GM12878 (cell line): Measurements from ENCODE around the gene KIAA1328.

Source experiments
- ASH2L ChIP-seq: fragments of 300-600, 200-600 bp; sonication (generic); IDR thresholded peaks from 2 replicates; pipeline ENCODE4 v1.6.1; 2017; ENCODE audit warnings: low read depth, mild to moderate bottlenecking, borderline replicate concordance
- BRCA1 ChIP-seq: IDR thresholded peaks from 2 replicates; pipeline ENCODE4 v1.6.1; 2011; ENCODE audit warnings: low read depth, low read length, improper control_type of control experiment
- CHD4 ChIP-seq: fragments of 200-600 bp; sonication (generic); IDR thresholded peaks from 2 replicates; pipeline ENCODE4 v1.6.1; 2016; ENCODE audit warnings: mild to moderate bottlenecking
- EP300 ChIP-seq, 2 experiments: fragments of 150-350 bp in 1 of 2; IDR thresholded peaks; 2 replicates each; pipeline ENCODE4 v1.6.1; 2011 to 2012; ENCODE audit warnings: low read depth in 2 of 2, low read length in 2 of 2, borderline replicate concordance in 1 of 2, improper control_type of control experiment in 1 of 2, inconsistent platforms in 1 of 2; ENCODE audit not compliant: control insufficient read depth in 1 of 2
- EZH2 ChIP-seq: IDR thresholded peaks from 2 replicates; pipeline ENCODE4 v1.6.1; 2012; ENCODE audit warnings: low read depth, mild to moderate bottlenecking, control low read depth, inconsistent platforms, low read length, borderline replicate concordance; ENCODE audit not compliant: control insufficient read depth
- FOXM1 ChIP-seq: IDR thresholded peaks from 2 replicates; pipeline ENCODE4 v1.6.1; 2012; ENCODE audit warnings: low read depth, mild to moderate bottlenecking, inconsistent platforms, low read length, moderate library complexity
- MXI1 ChIP-seq: fragments of 150-350 bp; IDR thresholded peaks from 2 replicates; pipeline ENCODE4 v1.6.1; 2011; ENCODE audit warnings: low read depth, mild to moderate bottlenecking, inconsistent platforms, low read length, improper control_type of control experiment
- NR2C2 ChIP-seq: IDR thresholded peaks from 2 replicates; pipeline ENCODE4 v1.6.1; 2011; ENCODE audit warnings: borderline replicate concordance, low read depth; ENCODE audit not compliant: control insufficient read depth, insufficient read length
- POLR2A ChIP-seq: IDR thresholded peaks from 2 replicates; pipeline ENCODE4 v1.6.1; 2011; ENCODE audit warnings: low read depth, mild to moderate bottlenecking, low read length
- TF ChIP-seq, protein P1 (sequence below), 3 experiments: IDR thresholded peaks in 2 of 3; conservative IDR thresholded peaks in 1 of 3; 2 replicates each; pipeline ENCODE4 v1.5.1; 2011; ENCODE audit warnings: low read depth in 3 of 3, low read length in 3 of 3, mild to moderate bottlenecking in 3 of 3, control low read depth in 2 of 3, moderate library complexity in 2 of 3, inconsistent platforms in 1 of 3, mixed read lengths in 1 of 3; ENCODE audit not compliant: control insufficient read depth in 2 of 3, insufficient read depth in 1 of 3; ENCODE audit errors: extremely low read depth in 1 of 3
- TF ChIP-seq, protein P2 (sequence below): IDR thresholded peaks from 2 replicates; pipeline ENCODE4 v1.6.1; 2011; ENCODE audit warnings: mild to moderate bottlenecking, low read depth, low read length, moderate library complexity; ENCODE audit not compliant: insufficient replicate concordance
- TF ChIP-seq, protein P3 (sequence below): IDR thresholded peaks from 2 replicates; pipeline ENCODE4 v1.6.1; 2012; ENCODE audit warnings: low read length, inconsistent platforms
- TF ChIP-seq, protein P4 (sequence below): IDR thresholded peaks from 2 replicates; pipeline ENCODE4 v1.6.1; 2011; ENCODE audit warnings: low read depth, low read length, improper control_type of control experiment, borderline replicate concordance
- TF ChIP-seq, protein P5 (sequence below): IDR thresholded peaks from 2 replicates; pipeline ENCODE4 v1.6.1; 2012; ENCODE audit warnings: low read depth, low read length, improper control_type of control experiment

DNA sequence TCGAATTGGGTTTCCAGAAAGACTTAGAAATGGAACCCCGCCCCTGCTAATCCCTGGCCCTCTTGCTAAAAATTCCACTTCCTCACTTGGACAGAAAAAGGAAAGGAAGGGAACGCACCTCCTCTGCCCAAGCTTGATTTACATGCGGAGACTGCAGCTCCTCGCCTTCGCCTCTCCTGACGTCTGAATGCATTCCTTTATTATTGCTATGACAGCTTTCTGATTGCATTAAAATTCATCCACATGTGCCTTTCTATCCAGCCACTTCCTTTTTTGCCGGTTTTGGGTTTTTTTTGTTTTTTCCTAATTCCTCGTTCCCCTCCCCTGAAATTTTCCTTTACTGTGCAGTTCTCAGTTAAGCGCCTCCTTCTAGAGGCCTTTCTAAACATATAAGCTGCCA, 448.9 kb downstream of the KIAA1328 start:
- TF ChIP-seq POLR2A, result no peak
- TF ChIP-seq, protein P1, sequence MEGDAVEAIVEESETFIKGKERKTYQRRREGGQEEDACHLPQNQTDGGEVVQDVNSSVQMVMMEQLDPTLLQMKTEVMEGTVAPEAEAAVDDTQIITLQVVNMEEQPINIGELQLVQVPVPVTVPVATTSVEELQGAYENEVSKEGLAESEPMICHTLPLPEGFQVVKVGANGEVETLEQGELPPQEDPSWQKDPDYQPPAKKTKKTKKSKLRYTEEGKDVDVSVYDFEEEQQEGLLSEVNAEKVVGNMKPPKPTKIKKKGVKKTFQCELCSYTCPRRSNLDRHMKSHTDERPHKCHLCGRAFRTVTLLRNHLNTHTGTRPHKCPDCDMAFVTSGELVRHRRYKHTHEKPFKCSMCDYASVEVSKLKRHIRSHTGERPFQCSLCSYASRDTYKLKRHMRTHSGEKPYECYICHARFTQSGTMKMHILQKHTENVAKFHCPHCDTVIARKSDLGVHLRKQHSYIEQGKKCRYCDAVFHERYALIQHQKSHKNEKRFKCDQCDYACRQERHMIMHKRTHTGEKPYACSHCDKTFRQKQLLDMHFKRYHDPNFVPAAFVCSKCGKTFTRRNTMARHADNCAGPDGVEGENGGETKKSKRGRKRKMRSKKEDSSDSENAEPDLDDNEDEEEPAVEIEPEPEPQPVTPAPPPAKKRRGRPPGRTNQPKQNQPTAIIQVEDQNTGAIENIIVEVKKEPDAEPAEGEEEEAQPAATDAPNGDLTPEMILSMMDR (IDR thresholded peaks at IDR 0.05 in 2 of 3, conservative IDR thresholded peaks at IDR 0.05 in 1 of 3; ENCODE audit: control insufficient read depth in 2 of 3, extremely low read depth in 1 of 3, insufficient read depth in 1 of 3, low read depth in 3 of 3, low read length in 3 of 3), result no peak
- TF ChIP-seq, protein P2, sequence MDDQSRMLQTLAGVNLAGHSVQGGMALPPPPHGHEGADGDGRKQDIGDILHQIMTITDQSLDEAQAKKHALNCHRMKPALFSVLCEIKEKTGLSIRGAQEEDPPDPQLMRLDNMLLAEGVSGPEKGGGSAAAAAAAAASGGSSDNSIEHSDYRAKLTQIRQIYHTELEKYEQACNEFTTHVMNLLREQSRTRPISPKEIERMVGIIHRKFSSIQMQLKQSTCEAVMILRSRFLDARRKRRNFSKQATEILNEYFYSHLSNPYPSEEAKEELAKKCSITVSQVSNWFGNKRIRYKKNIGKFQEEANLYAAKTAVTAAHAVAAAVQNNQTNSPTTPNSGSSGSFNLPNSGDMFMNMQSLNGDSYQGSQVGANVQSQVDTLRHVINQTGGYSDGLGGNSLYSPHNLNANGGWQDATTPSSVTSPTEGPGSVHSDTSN, result no peak
- TF ChIP-seq MXI1, result no peak
- TF ChIP-seq EZH2, result no peak
- TF ChIP-seq, protein P3, sequence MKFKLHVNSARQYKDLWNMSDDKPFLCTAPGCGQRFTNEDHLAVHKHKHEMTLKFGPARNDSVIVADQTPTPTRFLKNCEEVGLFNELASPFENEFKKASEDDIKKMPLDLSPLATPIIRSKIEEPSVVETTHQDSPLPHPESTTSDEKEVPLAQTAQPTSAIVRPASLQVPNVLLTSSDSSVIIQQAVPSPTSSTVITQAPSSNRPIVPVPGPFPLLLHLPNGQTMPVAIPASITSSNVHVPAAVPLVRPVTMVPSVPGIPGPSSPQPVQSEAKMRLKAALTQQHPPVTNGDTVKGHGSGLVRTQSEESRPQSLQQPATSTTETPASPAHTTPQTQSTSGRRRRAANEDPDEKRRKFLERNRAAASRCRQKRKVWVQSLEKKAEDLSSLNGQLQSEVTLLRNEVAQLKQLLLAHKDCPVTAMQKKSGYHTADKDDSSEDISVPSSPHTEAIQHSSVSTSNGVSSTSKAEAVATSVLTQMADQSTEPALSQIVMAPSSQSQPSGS, result no peak
- TF ChIP-seq, protein P4, sequence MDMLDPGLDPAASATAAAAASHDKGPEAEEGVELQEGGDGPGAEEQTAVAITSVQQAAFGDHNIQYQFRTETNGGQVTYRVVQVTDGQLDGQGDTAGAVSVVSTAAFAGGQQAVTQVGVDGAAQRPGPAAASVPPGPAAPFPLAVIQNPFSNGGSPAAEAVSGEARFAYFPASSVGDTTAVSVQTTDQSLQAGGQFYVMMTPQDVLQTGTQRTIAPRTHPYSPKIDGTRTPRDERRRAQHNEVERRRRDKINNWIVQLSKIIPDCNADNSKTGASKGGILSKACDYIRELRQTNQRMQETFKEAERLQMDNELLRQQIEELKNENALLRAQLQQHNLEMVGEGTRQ, result no peak
- no peak for TF ChIP-seq EP300 (IDR thresholded peaks at IDR 0.05; ENCODE audit: borderline replicate concordance in 1 of 2, control insufficient read depth in 1 of 2, low read depth in 2 of 2, low read length in 2 of 2)
- TF ChIP-seq, protein P5, sequence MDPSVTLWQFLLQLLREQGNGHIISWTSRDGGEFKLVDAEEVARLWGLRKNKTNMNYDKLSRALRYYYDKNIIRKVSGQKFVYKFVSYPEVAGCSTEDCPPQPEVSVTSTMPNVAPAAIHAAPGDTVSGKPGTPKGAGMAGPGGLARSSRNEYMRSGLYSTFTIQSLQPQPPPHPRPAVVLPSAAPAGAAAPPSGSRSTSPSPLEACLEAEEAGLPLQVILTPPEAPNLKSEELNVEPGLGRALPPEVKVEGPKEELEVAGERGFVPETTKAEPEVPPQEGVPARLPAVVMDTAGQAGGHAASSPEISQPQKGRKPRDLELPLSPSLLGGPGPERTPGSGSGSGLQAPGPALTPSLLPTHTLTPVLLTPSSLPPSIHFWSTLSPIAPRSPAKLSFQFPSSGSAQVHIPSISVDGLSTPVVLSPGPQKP, result no peak
- no peak for TF ChIP-seq FOXM1
- no peak for TF ChIP-seq NR2C2
- TF ChIP-seq CHD4, result no peak
- no peak for TF ChIP-seq BRCA1
- TF ChIP-seq ASH2L, result no peak
